CD14-positive monocyte (primary cell): ENCODE results near the gene RDH12. TPM values are rescaled to one million over a fixed set of nuclear protein-coding genes. Genes with fewer than 3 reads are reported as not detected.

Experiments used
- DNase-seq, 3 donors: peaks; one replicate each; pipeline ENCODE4 v3.0.0-alpha.2; 2011 to 2022
- H2AFZ ChIP-seq: 2 replicates; pipeline ENCODE4 v1.6.0; 2012; ENCODE audit warnings: mild to moderate bottlenecking, low read depth, low read length, inconsistent platforms; ENCODE audit not compliant: insufficient read depth, poor library complexity, severe bottlenecking
- H3K27ac ChIP-seq, 2 donors: 1 replicate in 1 of 2; 2 replicates in 1 of 2; pipeline ENCODE4 v1.5.1; 2012 to 2013; ENCODE audit warnings: low read length in 2 of 2, control low read depth in 1 of 2, inconsistent platforms in 1 of 2, low read depth in 1 of 2, mild to moderate bottlenecking in 1 of 2
- H3K27me3 ChIP-seq, 2 donors: one replicate each; pipeline versions ENCODE4 v1.6.0 to v1.6.1; 2011 to 2013; ENCODE audit warnings: low read length in 2 of 2; ENCODE audit not compliant: control insufficient read depth in 2 of 2, insufficient read depth in 2 of 2
- H3K36me3 ChIP-seq, 2 donors: replicated peaks in 1 of 2; 1 replicate in 1 of 2; 2 replicates in 1 of 2; pipeline versions ENCODE4 v1.5.1 to v1.6.1; 2012 to 2013; ENCODE audit warnings: low read length in 2 of 2, control low read depth in 1 of 2, inconsistent platforms in 1 of 2, mild to moderate bottlenecking in 1 of 2; ENCODE audit not compliant: insufficient read depth in 2 of 2, control insufficient read depth in 1 of 2
- H3K4me1 ChIP-seq, 2 donors: 1 replicate in 1 of 2; 2 replicates in 1 of 2; pipeline versions ENCODE4 v1.5.1 to v1.6.1; 2012 to 2013; ENCODE audit warnings: low read length in 2 of 2, control low read depth in 1 of 2, inconsistent platforms in 1 of 2, mild to moderate bottlenecking in 1 of 2, moderate library complexity in 1 of 2; ENCODE audit not compliant: insufficient read depth in 2 of 2, control insufficient read depth in 1 of 2
- H3K4me2 ChIP-seq: replicated peaks from 2 replicates; pipeline ENCODE3; 2012; ENCODE audit warnings: low read length, moderate library complexity, mild to moderate bottlenecking; ENCODE audit not compliant: poor library complexity, severe bottlenecking; ENCODE audit errors: extremely low read depth
- H3K4me3 ChIP-seq, 3 experiments: fragments of 200-600 bp in 1 of 3; sonication (generic) in 1 of 3; replicated peaks in 1 of 3; 1 replicate in 2 of 3; 2 replicates in 1 of 3; pipeline ENCODE4 v1.5.1; 2011 to 2013; ENCODE audit warnings: low read length in 3 of 3, mild to moderate bottlenecking in 3 of 3, control low read depth in 2 of 3, low read depth in 2 of 3, inconsistent platforms in 1 of 3, moderate library complexity in 1 of 3
- H3K79me2 ChIP-seq: 2 replicates; pipeline ENCODE4 v1.6.0; 2012; ENCODE audit warnings: mild to moderate bottlenecking, control low read depth, inconsistent platforms, low read length, moderate library complexity; ENCODE audit not compliant: insufficient read depth
- H3K9ac ChIP-seq: 2 replicates; pipeline ENCODE4 v1.6.0; 2017; ENCODE audit warnings: low read length, mild to moderate bottlenecking; ENCODE audit not compliant: insufficient read depth, poor library complexity, severe bottlenecking
- H3K9me3 ChIP-seq, 2 donors: replicated peaks in 1 of 2; 1 replicate in 1 of 2; 2 replicates in 1 of 2; pipeline versions ENCODE4 v1.5.1 to v1.6.1; 2012 to 2013; ENCODE audit warnings: low read length in 2 of 2, control low read depth in 1 of 2; ENCODE audit not compliant: control insufficient read depth in 1 of 2, insufficient read depth in 1 of 2
- H4K20me1 ChIP-seq: 2 replicates; pipeline ENCODE4 v1.6.0; 2012; ENCODE audit warnings: mild to moderate bottlenecking, low read length, control low read depth, moderate library complexity; ENCODE audit not compliant: insufficient read depth
- H3K27ac Mint-ChIP-seq, 7 donors: one replicate each; pipeline ENCODE4 v1.8.0; 2020; ENCODE audit warnings: mild to moderate bottlenecking in 7 of 7, mixed read lengths in 7 of 7, moderate library complexity in 6 of 7, inconsistent platforms in 2 of 7
- H3K27me3 Mint-ChIP-seq, 3 donors: one replicate each; pipeline ENCODE4 v1.8.0; 2021 to 2022; ENCODE audit warnings: low read depth in 3 of 3, mild to moderate bottlenecking in 3 of 3, mixed read lengths in 3 of 3, moderate library complexity in 3 of 3, inconsistent platforms in 1 of 3
- H3K36me3 Mint-ChIP-seq, 2 donors: one replicate each; pipeline ENCODE4 v1.8.0; 2020; ENCODE audit warnings: mixed read lengths in 2 of 2, inconsistent platforms in 1 of 2, mild to moderate bottlenecking in 1 of 2
- H3K4me1 Mint-ChIP-seq: one replicate; pipeline ENCODE4 v1.8.0; 2020; ENCODE audit warnings: mild to moderate bottlenecking, mixed read lengths
- H3K4me3 Mint-ChIP-seq, 2 donors: one replicate each; pipeline ENCODE4 v1.8.0; 2020; ENCODE audit warnings: mild to moderate bottlenecking in 2 of 2, mixed read lengths in 2 of 2, moderate library complexity in 1 of 2
- H3K9me3 Mint-ChIP-seq, 7 donors: one replicate each; pipeline ENCODE4 v1.8.0; 2020 to 2022; ENCODE audit warnings: mixed read lengths in 7 of 7, mild to moderate bottlenecking in 6 of 7, moderate library complexity in 6 of 7, inconsistent platforms in 2 of 7
- whole genome bisulfite sequencing: methylation state at CpG from one replicate; pipeline ENCODE4 v1.1.5; 2013; ENCODE audit warnings: missing lambda C conversion rate; ENCODE audit not compliant: insufficient coverage; 5-methylcytosine and 5-hydroxymethylcytosine counted together
- intact Hi-C, 2 donors: fragments of 100-400 bp; cut with micrococcal nuclease; formaldehyde crosslinking; loops; one replicate each; pipeline versions ENCODE4 v1.15.0 to v1.15.1; 2023
- polyA plus RNA-seq, 3 donors: library from polyadenylated mRNA; depleted of rRNA in 1 of 3; unstranded in 2 of 3; stranded (reverse) in 1 of 3; fragments of 300-500 nt in 2 of 3; fragments of >200 nt in 1 of 3; fragmentation: Illumina TruSeq in 2 of 3; gene quantifications; 1 replicate in 2 of 3; 2 replicates in 1 of 3; pipeline ENCODE4 v1.2.3, GENCODE V29; 2012 to 2021
- TF ChIP-seq, protein P1 (sequence below): fragments of 200-600 bp; IDR thresholded peaks from one replicate; pipeline ENCODE4 v1.8.0; 2022; ENCODE audit warnings: antibody characterized with exemption, mild to moderate bottlenecking

RDH12 gene
- polyA plus RNA-seq, 3 donors: 0.17 TPM; not detected in 2

DNA sequence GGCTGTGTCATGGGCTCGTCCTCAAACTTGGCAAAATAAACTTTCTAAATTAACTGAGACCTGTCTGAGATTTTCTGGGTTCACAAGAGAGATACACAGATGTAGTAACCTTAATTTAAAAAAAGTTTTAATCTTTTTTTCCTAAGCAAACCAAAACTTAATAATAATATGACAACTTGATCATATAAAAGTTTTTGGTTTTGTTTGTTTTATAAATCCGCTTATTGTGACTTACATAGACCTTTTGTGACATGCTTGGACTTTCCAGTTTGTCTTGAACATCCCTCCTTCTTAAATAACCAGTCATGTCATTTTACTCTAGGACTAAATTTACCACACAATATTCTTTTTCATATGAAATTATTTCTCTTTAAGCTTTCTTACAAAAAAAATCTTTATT, 8.5 kb downstream of the RDH12 start:
- 80% methylated on average over 1 of the region's 2 CpGs for WGBS
- DNase-seq: no peak
- H3K4me2 ChIP-seq: no peak overlapping the region
- no peaks in the 10 kb centered on the region for H3K36me3 ChIP-seq
- H3K27ac ChIP-seq: no peak overlapping the region
- Mint-ChIP-seq H3K4me1 (no peaks in the 10 kb centered on the region), H3K27ac (no peak overlapping the region), H3K9me3 (peaks cover 0 to 27% (median 17%) of the 10 kb centered on the region in 7 donors), H3K27me3 (peaks cover 2 to 8% (median 3%) of the 10 kb centered on the region in 3 donors), H3K36me3 (no peaks in the 10 kb centered on the region), H3K4me3 (no peak overlapping the region)
- no peaks in the 10 kb centered on the region for H4K20me1 ChIP-seq
- intact Hi-C loops: no loop called here
- no peak overlapping the region for H3K4me3 ChIP-seq
- no peaks in the 10 kb centered on the region for H3K79me2 ChIP-seq
- TF ChIP-seq, protein P1, sequence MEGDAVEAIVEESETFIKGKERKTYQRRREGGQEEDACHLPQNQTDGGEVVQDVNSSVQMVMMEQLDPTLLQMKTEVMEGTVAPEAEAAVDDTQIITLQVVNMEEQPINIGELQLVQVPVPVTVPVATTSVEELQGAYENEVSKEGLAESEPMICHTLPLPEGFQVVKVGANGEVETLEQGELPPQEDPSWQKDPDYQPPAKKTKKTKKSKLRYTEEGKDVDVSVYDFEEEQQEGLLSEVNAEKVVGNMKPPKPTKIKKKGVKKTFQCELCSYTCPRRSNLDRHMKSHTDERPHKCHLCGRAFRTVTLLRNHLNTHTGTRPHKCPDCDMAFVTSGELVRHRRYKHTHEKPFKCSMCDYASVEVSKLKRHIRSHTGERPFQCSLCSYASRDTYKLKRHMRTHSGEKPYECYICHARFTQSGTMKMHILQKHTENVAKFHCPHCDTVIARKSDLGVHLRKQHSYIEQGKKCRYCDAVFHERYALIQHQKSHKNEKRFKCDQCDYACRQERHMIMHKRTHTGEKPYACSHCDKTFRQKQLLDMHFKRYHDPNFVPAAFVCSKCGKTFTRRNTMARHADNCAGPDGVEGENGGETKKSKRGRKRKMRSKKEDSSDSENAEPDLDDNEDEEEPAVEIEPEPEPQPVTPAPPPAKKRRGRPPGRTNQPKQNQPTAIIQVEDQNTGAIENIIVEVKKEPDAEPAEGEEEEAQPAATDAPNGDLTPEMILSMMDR: no peak
- no peaks in the 10 kb centered on the region for H3K27me3 ChIP-seq
- no peak overlapping the region for H2AFZ ChIP-seq
- no peak overlapping the region for H3K9ac ChIP-seq
- peaks cover 4 to 10% of the 10 kb centered on the region in 2 donors for H3K9me3 ChIP-seq
- no peaks in the 10 kb centered on the region for H3K4me1 ChIP-seq

DNA sequence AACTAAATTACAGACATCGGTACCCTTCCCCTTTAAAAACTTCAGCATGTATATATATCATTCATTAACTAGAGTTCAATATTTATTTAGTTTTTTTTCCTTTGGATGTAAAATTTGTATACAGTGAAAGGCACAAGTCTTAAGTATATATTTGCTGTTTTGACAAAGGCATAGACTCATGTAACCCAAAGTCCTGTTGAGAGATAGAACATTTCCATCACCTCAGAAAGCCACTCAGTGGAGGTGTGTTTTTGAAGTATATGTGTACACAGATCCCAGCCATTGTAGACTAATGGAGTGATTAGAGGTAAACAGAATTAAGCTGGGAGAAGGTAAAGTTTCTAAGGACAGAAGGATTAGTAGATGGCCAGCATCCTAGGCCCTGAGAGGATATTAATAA, 15.4 kb downstream of the RDH12 start:
- H3K4me3 ChIP-seq: no peak overlapping the region
- no peak overlapping the region for H3K27ac Mint-ChIP-seq
- no peaks in the 10 kb centered on the region for H3K36me3 Mint-ChIP-seq
- no peaks in the 10 kb centered on the region for H3K36me3 ChIP-seq
- no peaks in the 10 kb centered on the region for H4K20me1 ChIP-seq
- H3K4me1 ChIP-seq: no peaks in the 10 kb centered on the region
- peaks cover 2 to 4% of the 10 kb centered on the region in 2 donors for H3K27me3 ChIP-seq
- no peak overlapping the region for H3K4me3 Mint-ChIP-seq
- TF ChIP-seq, protein P1: no peak
- no peak overlapping the region for H2AFZ ChIP-seq
- H3K4me1 Mint-ChIP-seq: no peaks in the 10 kb centered on the region
- H3K27me3 Mint-ChIP-seq: peaks cover 4 to 13% (median 7%) of the 10 kb centered on the region in 3 donors
- WGBS: no CpG with 5 or more reads among the region's 1 CpG
- intact Hi-C loops: no loop called here
- no peaks in the 10 kb centered on the region for H3K9me3 ChIP-seq
- no peaks in the 10 kb centered on the region for H3K9me3 Mint-ChIP-seq
- no peaks in the 10 kb centered on the region for H3K79me2 ChIP-seq
- H3K9ac ChIP-seq: no peak overlapping the region
- no peak overlapping the region for H3K4me2 ChIP-seq
- H3K27ac ChIP-seq: no peak overlapping the region
- DNase-seq: no peak
